Brain microvascular endothelial cell (primary cell): ENCODE results near the gene ZNF205.
A peak's percentile ranks its signal among the peaks of the same experiment; 100 is the strongest.

Experiments used
- DNase-seq: peaks from one replicate; pipeline ENCODE4 v3.0.0-alpha.2; 2020
- H3K27ac ChIP-seq: fragments of 250-450 bp; sonication (Bioruptor Pico); 2 replicates; pipeline ENCODE4 v1.5.1; 2020; ENCODE audit warnings: mild to moderate bottlenecking, moderate library complexity
- H3K27me3 ChIP-seq: fragments of 250-450 bp; sonication (Bioruptor Pico); replicated peaks from 2 replicates; pipeline ENCODE4 v1.5.1; 2020; ENCODE audit warnings: mild to moderate bottlenecking
- H3K36me3 ChIP-seq: fragments of 250-450 bp; sonication (Bioruptor Pico); replicated peaks from 2 replicates; pipeline ENCODE4 v1.5.1; 2020; ENCODE audit warnings: mild to moderate bottlenecking
- H3K4me3 ChIP-seq: 2 replicates; pipeline ENCODE4 v1.5.1; 2011; ENCODE audit warnings: low read depth, mild to moderate bottlenecking, control low read depth, low read length, moderate library complexity
- CTCF ChIP-seq: IDR thresholded peaks from 2 replicates; pipeline ENCODE4 v1.5.1; 2011; ENCODE audit warnings: low read depth, mild to moderate bottlenecking, moderate library complexity, low read length, control low read depth, inconsistent platforms; ENCODE audit errors: missing control alignments
- in situ Hi-C: cut with HindIII; loops from 2 replicates; pipeline ENCODE4 v1.10.0; 2017; ENCODE audit warnings: low sequenced_read_pairs, low pct_ligation_motif_present

The ZNF205 gene

DNA sequence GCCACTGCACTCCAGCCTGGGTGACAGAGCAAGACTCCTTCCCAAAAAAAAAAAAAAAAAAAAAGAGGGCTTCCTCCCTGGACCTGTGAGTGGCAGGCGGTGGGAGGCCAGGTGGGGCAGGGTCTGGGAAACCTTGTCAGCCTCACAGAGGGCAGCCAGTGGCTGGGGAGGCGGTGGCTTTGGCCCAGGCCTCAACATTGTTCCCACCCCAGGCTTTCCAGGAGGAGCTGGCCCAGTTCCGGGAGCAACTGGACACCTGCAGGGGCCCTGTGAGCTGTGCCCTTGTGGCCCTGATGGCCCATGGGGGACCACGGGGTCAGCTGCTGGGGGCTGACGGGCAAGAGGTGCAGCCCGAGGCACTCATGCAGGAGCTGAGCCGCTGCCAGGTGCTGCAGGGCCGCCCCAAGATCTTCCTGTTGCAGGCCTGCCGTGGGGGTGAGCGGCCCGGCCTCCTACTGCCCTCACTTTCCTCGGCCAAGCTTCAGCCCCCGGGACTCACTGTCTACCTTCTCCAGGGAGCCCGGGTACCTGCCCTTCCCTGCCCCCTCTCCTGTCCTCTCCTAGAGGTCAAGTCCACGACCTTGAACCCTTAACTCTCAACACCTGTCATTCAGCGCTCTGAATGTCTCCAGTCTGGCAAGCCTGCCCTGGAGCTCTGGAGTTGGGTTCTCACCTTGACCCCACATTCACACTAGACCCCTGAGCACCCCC is 34.8 kb downstream of the ZNF205 start:
- Histone ChIP-seq H3K4me3 (no peak overlapping the region), H3K36me3 (peaks cover 4% of the 10 kb centered on the region), H3K27me3 (no peaks in the 10 kb centered on the region), H3K27ac (no peak overlapping the region)
- TF ChIP-seq CTCF: no peak
- no peak for DNase-seq
- in situ Hi-C loops: no loop called here

DNA sequence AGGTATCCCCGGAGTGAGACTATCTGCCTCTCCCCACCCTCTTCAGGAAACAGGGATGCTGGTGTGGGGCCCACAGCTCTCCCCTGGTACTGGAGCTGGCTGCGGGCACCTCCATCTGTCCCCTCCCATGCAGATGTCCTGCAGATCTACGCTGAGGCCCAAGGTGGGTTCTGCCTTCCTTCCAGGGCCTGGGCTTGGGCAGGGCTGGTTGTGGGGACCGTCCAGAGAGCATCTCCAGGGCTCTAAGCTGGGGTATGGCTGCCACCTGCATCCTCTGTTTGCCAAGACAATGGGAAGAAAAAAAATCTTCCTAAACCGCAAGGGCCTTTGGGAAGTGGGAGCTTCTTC is 35.3 kb downstream of the ZNF205 start:
- Histone ChIP-seq H3K4me3 (no peak overlapping the region), H3K27me3 (no peaks in the 10 kb centered on the region), H3K36me3 (no peaks in the 10 kb centered on the region), H3K27ac (no peak overlapping the region)
- DNase-seq: no peak
- in situ Hi-C loops: no loop called here
- no peak for TF ChIP-seq CTCF

DNA sequence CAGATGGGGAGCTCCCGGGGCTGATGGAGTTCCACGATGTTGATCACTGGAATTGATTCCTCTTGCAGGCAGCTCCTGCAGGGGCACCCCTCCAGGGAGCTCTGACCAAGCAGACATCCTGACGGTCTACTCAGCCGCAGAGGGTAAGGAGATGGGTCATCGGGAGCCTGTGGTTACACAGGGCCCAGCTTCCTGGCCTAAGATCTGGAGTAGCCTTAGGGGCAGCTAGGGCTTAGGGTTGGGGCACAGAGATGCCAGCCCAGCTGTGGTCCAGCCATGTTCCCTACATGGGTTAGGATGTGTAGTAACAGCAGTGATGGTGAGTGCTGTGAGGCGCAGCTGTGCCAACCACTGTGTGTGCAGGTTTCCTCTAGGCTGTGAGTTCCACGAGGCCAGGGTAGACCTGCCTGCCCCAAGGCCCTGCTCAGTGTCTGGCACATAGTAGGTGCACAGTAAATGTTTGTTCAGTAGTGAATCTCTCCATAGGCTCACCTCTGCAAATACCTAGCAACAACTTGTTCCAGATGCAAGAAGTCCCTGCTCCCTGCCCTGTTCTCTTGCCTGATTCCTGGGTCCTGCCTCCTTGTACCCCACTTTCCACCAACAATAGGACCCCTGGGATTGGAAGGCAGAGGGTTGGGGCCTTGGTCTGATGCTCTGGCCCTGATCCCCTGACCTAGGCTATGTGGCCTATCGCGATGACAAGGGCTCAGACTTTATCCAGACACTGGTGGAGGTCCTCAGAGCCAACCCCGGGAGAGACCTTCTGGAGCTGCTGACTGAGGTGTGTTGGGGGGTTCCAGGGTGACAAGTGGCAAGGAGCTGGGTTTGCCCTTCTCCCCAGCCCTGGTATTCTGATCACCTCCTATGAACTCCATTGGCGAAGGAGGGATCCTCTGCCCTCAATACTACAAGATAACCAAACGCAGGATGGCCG is 36.1 kb downstream of the ZNF205 start:
- DNase-seq: no peak
- Histone ChIP-seq H3K4me3 (no peak overlapping the region), H3K36me3 (no peaks in the 10 kb centered on the region), H3K27me3 (no peaks in the 10 kb centered on the region), H3K27ac (no peak overlapping the region)
- TF ChIP-seq CTCF: no peak
- in situ Hi-C loops: no loop called here

GRCh38 chr16:3149193-3149530 is 36.8 kb downstream of the ZNF205 start:
- Histone ChIP-seq H3K27ac (no peak overlapping the region), H3K27me3 (no peaks in the 10 kb centered on the region), H3K36me3 (no peaks in the 10 kb centered on the region), H3K4me3 (peak overlapping the region; percentile 79)
- no peak for DNase-seq
- TF ChIP-seq CTCF: no peak
- in situ Hi-C loops: no loop called here

DNA sequence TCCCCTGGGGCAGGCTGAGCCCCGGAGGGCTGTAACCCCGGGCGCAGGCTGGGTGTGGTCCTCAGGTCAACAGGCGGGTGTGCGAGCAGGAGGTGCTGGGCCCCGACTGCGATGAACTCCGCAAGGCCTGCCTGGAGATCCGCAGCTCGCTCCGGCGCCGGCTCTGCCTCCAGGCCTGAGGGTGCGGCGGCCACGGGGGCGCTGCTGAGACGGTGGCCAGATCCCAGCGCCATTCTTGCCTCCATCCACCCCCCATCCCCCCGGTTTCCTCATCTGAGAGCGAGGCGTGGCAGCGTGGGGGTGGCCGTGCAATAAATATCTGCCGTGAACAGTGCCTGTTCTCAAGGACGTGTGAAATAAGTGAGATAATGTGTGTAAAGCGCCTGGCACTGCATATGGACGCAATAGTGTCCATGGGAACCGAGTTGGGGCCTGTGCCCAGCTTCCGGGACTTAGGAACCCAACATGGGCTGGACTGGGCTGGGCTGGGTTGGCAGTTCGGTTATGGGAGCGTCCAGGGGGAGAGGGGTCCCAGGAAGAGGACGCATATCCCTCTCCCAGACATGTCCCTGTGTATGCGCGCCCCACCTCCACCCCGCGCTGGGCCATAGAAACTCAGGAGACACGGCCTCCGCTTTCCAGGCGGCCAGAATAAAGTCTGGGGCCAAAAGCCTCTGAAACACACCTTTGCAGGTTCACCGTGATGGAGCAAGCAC is 37.4 kb downstream of the ZNF205 start:
- H3K27me3 ChIP-seq: no peaks in the 10 kb centered on the region
- no peaks in the 10 kb centered on the region for H3K36me3 ChIP-seq
- TF ChIP-seq CTCF: peak; percentile 68
- DNase-seq: peak; percentile 56
- H3K4me3 ChIP-seq: peak overlapping the region; percentile 79
- H3K27ac ChIP-seq: peak overlapping the region; percentile 37
- in situ Hi-C loops: no loop called here
